ENCODE measurements around the gene BCR.
A peak's percentile ranks its signal among the peaks of the same experiment; 100 is the strongest.

BCR gene

DNA sequence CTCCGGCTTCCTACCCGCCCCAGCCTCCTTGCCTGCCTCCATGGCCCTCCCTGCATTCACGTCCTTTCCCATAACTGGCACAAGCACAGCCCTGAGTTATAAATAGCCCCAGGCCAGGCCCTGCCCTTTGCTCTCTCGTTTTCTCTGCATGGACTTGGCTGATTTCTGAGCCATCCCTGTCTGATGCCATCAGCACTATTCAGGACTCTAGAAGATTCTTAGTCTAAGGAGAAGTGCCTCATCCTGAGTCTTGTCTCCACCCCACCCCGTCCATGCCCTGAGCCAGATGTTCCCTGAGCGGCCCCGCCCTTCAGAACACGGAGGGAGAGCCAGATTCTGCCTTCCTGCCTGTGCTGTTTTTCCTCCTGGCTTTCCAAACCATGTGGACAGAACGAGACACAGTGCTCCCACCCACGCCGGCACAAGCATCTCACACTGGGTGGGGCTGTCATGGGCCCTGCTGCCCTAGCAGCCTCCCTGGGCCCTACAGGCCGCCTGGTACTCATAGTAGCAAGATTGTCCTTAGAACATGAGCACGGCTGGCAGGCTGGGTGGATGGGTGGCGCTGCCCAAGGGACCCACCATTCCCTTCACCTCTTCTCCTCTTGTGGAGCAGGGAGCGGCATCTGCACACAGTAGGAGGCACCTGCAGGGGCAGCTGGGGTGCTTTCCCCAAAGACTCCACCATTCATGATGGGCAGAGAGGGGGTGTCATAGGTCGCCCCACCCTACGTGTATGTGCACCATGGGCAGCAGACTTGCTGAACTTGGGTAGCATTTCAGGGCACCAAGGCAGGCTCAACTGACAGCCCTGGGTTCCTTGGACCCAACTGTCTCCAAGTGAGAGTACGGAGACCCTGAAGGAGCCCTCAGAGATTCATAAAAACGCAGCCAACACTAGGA, 76.9 kb downstream of the BCR start:
- Histone ChIP-seq H3K27ac (no peak overlapping the region), H3K4me1 (peaks cover 97% of the 10 kb centered on the region), H4K20me1 (peaks cover 100% of the 10 kb centered on the region), H3K36me3 (peaks cover 98% of the 10 kb centered on the region), H3K4me2 (no peak overlapping the region), H3K4me3 (no peak overlapping the region), H3K9ac (no peak overlapping the region), H3K27me3 (no peaks in the 10 kb centered on the region), H3K9me3 (no peaks in the 10 kb centered on the region)
- TF ChIP-seq Cebpa-rat (IDR thresholded peaks at IDR 0.05), result no peak

DNA sequence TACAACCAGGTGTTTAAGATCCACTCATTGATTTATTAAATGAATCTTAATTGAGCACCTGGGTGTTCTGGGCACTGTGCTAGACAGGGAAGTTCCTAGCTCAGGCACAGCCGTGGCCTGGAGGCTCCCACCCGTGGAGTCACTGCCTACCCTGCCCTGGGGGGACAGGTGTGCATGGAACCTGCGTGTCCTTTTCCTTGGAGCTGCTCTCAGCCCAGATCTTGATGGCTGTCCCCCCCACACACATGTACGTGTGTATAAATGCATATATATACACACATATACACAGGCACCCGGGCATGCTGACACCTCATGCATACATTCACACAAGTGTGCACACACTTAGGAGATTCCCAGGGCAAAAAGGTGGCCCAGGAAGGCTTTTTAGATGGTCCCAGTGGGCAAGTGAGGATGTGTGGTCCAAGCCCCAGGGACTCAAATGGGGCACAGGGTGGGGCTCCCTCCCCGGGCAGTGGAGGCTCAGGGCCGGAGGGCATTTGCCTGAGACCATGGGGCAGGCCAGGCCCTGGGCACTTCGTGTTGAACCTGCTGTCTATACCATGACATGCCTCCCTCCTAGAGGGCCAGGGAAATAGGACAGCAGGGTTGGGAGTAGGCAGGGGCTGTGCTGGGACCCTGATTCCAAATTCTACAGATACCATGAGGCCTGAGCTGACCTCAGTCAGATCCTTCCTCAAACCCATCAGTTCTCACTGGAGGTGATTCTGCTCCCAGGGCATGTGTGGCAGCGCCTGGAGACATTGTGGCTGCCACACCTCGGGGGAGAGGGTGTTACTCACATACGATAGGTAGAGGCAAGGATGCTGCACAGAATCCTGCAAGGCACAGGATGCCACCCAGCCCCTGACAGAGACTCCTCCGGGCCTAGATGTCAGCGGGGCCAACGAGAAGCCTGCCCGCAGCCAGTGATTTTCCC, 77.8 kb downstream of the BCR start:
- H3K4me1 ChIP-seq, result peaks cover 97% of the 10 kb centered on the region
- no peak overlapping the region for H3K4me3 ChIP-seq
- no peaks in the 10 kb centered on the region for H3K9me3 ChIP-seq
- H3K4me2 ChIP-seq, result no peak overlapping the region
- no peak for TF ChIP-seq Cebpa-rat (IDR thresholded peaks at IDR 0.05)
- peaks cover 100% of the 10 kb centered on the region for H4K20me1 ChIP-seq
- H3K27me3 ChIP-seq, result no peaks in the 10 kb centered on the region
- no peak overlapping the region for H3K9ac ChIP-seq
- H3K36me3 ChIP-seq, result peaks cover 99% of the 10 kb centered on the region
- no peak overlapping the region for H3K27ac ChIP-seq

DNA sequence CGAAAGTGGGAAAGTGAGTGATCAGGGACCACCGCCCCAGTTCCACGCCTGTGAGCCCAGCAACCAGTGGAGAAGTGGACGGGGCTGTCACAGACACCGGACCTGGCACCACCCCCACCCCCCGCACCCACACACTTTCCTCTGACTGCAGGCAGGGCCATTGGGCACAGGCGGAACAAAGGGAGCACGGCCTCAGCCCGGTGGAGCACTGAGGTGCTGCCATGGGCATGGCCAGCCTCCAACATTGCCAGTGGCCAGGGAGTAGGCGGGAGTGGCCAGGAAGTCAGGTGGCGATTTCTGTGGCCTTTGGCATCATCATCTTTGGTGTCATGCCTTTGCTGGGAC, 78.5 kb downstream of the BCR start:
- no peak overlapping the region for H3K4me2 ChIP-seq
- peaks cover 97% of the 10 kb centered on the region for H3K4me1 ChIP-seq
- no peak overlapping the region for H3K27ac ChIP-seq

DNA sequence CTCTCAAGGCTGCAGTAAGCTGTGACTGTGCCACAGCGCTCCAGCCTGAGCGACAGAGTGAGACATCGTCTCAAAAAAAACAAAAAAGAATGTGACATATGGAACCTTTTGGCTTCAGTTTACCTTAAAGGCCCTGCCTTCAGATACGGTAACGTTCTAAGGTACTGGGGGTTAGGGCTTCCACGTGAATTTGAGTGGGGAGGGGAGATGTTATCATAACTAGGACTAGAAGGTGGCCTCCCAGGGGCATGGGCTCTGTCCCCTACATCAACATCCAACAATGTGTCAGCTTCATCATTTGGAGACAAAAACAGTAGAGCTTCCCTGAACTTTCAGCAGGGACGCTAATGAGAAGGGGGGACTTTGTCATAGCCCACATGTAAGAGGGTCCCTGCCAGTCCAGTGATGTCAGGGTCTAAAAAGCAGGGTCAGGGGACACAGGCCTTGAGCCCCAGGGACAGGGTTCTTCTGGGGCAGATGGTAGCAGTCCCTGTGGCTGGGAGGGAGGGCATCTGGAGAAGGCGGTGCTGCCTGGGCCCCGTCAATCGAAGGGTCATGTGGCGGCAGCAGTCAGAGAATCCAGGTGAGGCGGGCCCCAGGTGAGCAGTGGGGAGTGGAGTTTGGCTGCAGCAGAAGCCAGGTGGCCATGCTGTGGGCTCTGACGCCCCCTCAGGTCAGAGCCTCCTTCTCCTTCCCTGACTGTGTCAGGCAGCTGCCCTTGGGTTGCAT, 79.8 kb downstream of the BCR start:
- H3K36me3 ChIP-seq, result peaks cover 99% of the 10 kb centered on the region
- H3K27ac ChIP-seq, result peak overlapping the region; percentile 34; the same call in 1 of the 2 replicates
- H3K4me1 ChIP-seq, result peaks cover 99% of the 10 kb centered on the region
- no peak for TF ChIP-seq Cebpa-rat (IDR thresholded peaks at IDR 0.05)
- H3K4me3 ChIP-seq, result no peak overlapping the region
- H3K4me2 ChIP-seq, result peak overlapping the region; percentile 78; the same call in 1 of the 2 replicates
- H3K9ac ChIP-seq, result 0 out of 2 replicates have a peak overlapping the region, but pooled peaks have one; percentile 2
- H3K27me3 ChIP-seq, result no peaks in the 10 kb centered on the region
- H3K9me3 ChIP-seq, result no peaks in the 10 kb centered on the region
- peaks cover 100% of the 10 kb centered on the region for H4K20me1 ChIP-seq

More for the DNA sequence above, 78.5 kb downstream of the BCR start:
- Histone ChIP-seq H4K20me1 (peaks cover 100% of the 10 kb centered on the region), H3K4me3 (no peak overlapping the region), H3K27me3 (no peaks in the 10 kb centered on the region), H3K9ac (no peak overlapping the region), H3K36me3 (peaks cover 99% of the 10 kb centered on the region), H3K9me3 (no peaks in the 10 kb centered on the region)
- TF ChIP-seq Cebpa-rat (IDR thresholded peaks at IDR 0.05), result no peak

DNA sequence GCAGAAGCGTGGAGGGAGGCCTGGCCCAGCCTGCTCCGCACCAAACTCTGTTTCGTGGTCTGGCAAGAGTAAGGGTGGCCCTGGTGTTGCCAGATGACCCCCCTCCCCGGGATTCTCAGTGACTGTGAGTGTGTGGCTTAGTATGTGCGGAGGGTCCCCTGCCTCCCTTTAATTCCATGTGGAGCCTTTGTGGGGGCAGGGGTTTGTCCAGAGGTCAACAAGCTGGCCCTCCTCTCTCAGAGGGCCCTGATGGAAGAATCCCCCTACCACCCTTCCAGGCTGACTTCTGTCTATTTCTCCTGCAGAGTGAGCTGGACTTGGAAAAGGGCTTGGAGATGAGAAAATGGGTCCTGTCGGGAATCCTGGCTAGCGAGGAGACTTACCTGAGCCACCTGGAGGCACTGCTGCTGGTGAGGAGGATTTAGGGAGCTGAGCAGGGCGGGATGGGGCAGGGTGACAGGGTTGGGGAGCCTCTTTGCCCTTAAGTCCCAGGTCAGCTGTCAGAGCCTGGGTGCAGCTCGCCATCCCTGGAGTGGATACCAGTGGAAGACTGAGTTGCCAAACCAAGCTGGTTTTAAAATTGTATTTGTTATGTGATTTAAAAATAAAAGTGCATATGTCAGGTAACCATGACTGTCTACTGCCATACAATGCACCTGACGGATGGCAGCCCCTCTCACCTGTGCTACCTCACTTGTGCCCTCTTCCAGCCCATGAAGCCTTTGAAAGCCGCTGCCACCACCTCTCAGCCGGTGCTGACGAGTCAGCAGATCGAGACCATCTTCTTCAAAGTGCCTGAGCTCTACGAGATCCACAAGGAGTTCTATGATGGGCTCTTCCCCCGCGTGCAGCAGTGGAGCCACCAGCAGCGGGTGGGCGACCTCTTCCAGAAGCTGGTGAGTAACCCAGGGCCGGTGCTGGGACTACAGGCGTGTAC, 80.6 kb downstream of the BCR start:
- no peak overlapping the region for H3K4me3 ChIP-seq
- peak overlapping the region; percentile 78 for H3K4me2 ChIP-seq
- H3K9me3 ChIP-seq, result no peaks in the 10 kb centered on the region
- peaks cover 99% of the 10 kb centered on the region for H3K4me1 ChIP-seq
- H3K27me3 ChIP-seq, result no peaks in the 10 kb centered on the region
- peaks cover 100% of the 10 kb centered on the region for H4K20me1 ChIP-seq
- peak overlapping the region; percentile 34; the same call in 1 of the 2 replicates for H3K27ac ChIP-seq
- TF ChIP-seq Cebpa-rat (IDR thresholded peaks at IDR 0.05), result no peak
- H3K36me3 ChIP-seq, result peaks cover 99% of the 10 kb centered on the region
- H3K9ac ChIP-seq, result peak overlapping the region; percentile 51; the same call in 1 of the 2 replicates

DNA sequence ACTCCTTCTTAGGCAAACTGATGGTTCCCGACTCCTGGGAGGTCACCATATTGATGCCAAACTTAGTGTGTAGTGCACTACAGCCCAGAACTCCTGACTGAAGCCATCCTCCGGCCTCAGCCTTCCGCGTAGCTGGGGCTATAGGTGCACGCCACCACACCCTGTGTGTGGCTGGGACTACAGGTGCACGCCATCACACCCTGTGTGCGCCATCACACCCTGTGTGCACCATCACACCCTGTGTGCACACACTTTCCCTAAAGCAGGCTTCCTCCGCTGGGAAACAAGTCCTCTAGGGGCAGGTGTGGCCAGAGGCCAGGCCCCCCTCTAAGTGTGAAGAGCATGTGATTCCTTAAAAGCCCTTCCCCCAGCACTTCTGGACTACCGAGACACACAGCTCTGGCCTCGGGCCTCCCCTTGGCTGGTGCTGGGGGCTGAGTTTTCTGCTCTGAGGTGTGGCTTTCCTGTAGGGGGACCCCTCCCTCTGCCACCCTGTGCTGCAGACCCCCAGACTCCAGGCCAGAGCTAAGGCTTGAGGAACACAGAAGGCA, 81.7 kb downstream of the BCR start:
- H3K4me2 ChIP-seq, result peak overlapping the region; percentile 78
- H3K27ac ChIP-seq, result peak overlapping the region; percentile 66
- peaks cover 100% of the 10 kb centered on the region for H4K20me1 ChIP-seq
- peaks cover 100% of the 10 kb centered on the region for H3K4me1 ChIP-seq
- TF ChIP-seq Cebpa-rat (IDR thresholded peaks at IDR 0.05), result no peak
- H3K36me3 ChIP-seq, result peaks cover 99% of the 10 kb centered on the region
- peak overlapping the region; percentile 51 for H3K9ac ChIP-seq
- H3K27me3 ChIP-seq, result no peaks in the 10 kb centered on the region
- H3K9me3 ChIP-seq, result no peaks in the 10 kb centered on the region
- H3K4me3 ChIP-seq, result 0 out of 2 replicates have a peak overlapping the region, but pooled peaks have one; percentile 1

DNA sequence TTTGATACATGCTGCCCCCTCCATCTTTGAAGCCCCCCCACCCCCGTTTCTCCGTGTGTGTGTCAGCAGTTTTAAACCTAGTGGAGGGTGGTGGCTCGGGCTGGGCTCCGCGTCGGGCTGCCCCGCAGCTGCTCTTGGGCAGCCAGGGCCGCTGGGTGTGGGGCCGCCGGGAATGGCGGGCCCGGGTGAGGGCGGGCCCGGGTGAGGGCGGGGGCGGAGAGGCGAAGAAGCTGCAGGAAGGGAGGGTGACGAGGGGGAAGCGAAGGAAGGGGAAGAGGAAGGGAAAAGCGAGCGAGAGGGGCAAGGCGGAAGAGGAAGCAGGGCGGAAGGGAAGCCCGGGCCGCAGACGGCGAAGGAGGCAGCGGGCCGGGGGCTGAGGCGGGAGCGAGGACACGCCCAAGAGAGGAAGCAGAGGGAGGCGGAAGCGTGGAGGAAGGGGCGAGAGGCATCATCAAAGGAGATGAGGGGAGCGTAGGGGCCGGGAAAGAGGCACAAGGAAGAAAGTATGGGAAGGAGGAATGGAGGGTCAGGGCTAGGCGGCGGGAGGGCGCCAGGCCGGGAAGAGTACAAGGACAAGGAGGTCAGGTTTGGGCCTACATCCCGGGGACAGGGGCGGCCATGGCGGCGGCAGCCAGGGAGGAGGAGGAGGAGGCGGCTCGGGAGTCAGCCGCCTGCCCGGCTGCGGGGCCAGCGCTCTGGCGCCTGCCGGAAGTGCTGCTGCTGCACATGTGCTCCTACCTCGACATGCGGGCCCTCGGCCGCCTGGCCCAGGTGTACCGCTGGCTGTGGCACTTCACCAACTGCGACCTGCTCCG, 82.4 kb downstream of the BCR start:
- no peak for TF ChIP-seq Cebpa-rat (IDR thresholded peaks at IDR 0.05)
- H3K36me3 ChIP-seq, result peaks cover 98% of the 10 kb centered on the region
- peak overlapping the region; percentile 78 for H3K4me2 ChIP-seq
- H3K27ac ChIP-seq, result peak overlapping the region; percentile 66
- H3K4me1 ChIP-seq, result peaks cover 100% of the 10 kb centered on the region
- H3K9me3 ChIP-seq, result no peaks in the 10 kb centered on the region
- no peaks in the 10 kb centered on the region for H3K27me3 ChIP-seq
- peak overlapping the region; percentile 51 for H3K9ac ChIP-seq
- peaks cover 100% of the 10 kb centered on the region for H4K20me1 ChIP-seq
- H3K4me3 ChIP-seq, result 0 out of 2 replicates have a peak overlapping the region, but pooled peaks have one; percentile 1
